K562 (cell line): ENCODE results near the gene MRPL10. TPM values are rescaled to one million over a fixed set of nuclear protein-coding genes. Genes with fewer than 3 reads are reported as not detected.

Experiments
- CC2D1A ChIP-seq: fragments of 450-650 bp; IDR thresholded peaks from 2 replicates; pipeline ENCODE4 v1.6.1; 2017; ENCODE audit warnings: mild to moderate bottlenecking
- CCNT2 ChIP-seq: IDR thresholded peaks from 2 replicates; pipeline ENCODE4 v1.6.1; 2011; ENCODE audit warnings: borderline replicate concordance, low read depth, mild to moderate bottlenecking, moderate library complexity, mixed read lengths, low read length; ENCODE audit not compliant: insufficient read length; ENCODE audit errors: extremely low read depth
- FOXA1 ChIP-seq: fragments of 450-650 bp; IDR thresholded peaks from 2 replicates; pipeline ENCODE4 v1.6.1; 2016; ENCODE audit warnings: mild to moderate bottlenecking, borderline replicate concordance
- HDAC1 ChIP-seq, 2 experiments: fragments of 450-650 bp; IDR thresholded peaks; 2 replicates each; pipeline ENCODE4 v1.6.1; 2016 to 2017; ENCODE audit warnings: inconsistent platforms in 1 of 2, mild to moderate bottlenecking in 1 of 2, moderate library complexity in 1 of 2
- ILF3 ChIP-seq: fragments of 450-650 bp; IDR thresholded peaks from 2 replicates; pipeline ENCODE4 v1.6.1; 2018; ENCODE audit warnings: antibody characterized with exemption, mild to moderate bottlenecking, moderate library complexity, borderline replicate concordance
- L3MBTL2 ChIP-seq: fragments of 450-650 bp; IDR thresholded peaks from 2 replicates; pipeline ENCODE4 v1.6.1; 2016; ENCODE audit warnings: mild to moderate bottlenecking, moderate library complexity
- MXI1 ChIP-seq: IDR thresholded peaks from 2 replicates; pipeline ENCODE4 v1.6.1; 2011; ENCODE audit warnings: low read depth, mild to moderate bottlenecking, improper control_type of control experiment, low read length
- RAD51 ChIP-seq: fragments of 450-650 bp; IDR thresholded peaks from 2 replicates; pipeline ENCODE4 v1.7.1; 2016; ENCODE audit warnings: low read depth, mild to moderate bottlenecking, borderline replicate concordance
- RBM15 ChIP-seq: fragments of 200-400 bp; formaldehyde crosslinking; IDR thresholded peaks from 2 replicates; pipeline ENCODE4 v1.6.1; 2018; ENCODE audit warnings: mild to moderate bottlenecking, low read length, moderate library complexity; ENCODE audit not compliant: insufficient read depth
- SIN3A ChIP-seq, 2 experiments: fragments of 150-350 bp in 1 of 2; IDR thresholded peaks; 2 replicates each; pipeline ENCODE4 v1.6.1; 2011 to 2016; ENCODE audit warnings: borderline replicate concordance in 2 of 2, low read depth in 2 of 2, low read length in 2 of 2, mild to moderate bottlenecking in 2 of 2, moderate library complexity in 2 of 2; ENCODE audit not compliant: control insufficient read depth in 1 of 2
- SNRNP70 ChIP-seq: fragments of 200-400 bp; formaldehyde crosslinking; optimal IDR thresholded peaks from 2 replicates; pipeline ENCODE3; 2017; ENCODE audit warnings: low read depth, low read length
- SOX6 ChIP-seq: fragments of 450-650 bp; IDR thresholded peaks from 2 replicates; pipeline ENCODE4 v1.6.1; 2014; ENCODE audit warnings: mild to moderate bottlenecking
- TAF15 ChIP-seq: fragments of 200-400 bp; formaldehyde crosslinking; IDR thresholded peaks from 2 replicates; pipeline ENCODE4 v1.6.1; 2017; ENCODE audit warnings: mild to moderate bottlenecking, low read depth, low read length, moderate library complexity
- ZFX ChIP-seq: sonication (generic); formaldehyde crosslinking; IDR thresholded peaks from 2 replicates; pipeline ENCODE4 v1.8.0; 2022; ENCODE audit warnings: mild to moderate bottlenecking, missing genetic modification reagents, moderate library complexity
- ZNF778 ChIP-seq: fragments of 450-650 bp; formaldehyde crosslinking; IDR thresholded peaks from 2 replicates; pipeline ENCODE4 v1.4.0; 2020; ENCODE audit warnings: mild to moderate bottlenecking, moderate library complexity
- ZSCAN29 ChIP-seq: fragments of 450-650 bp; IDR thresholded peaks from 2 replicates; pipeline ENCODE4 v1.6.1; 2017
- polyA plus RNA-seq, 8 experiments: library from polyadenylated mRNA; depleted of rRNA in 4 of 8; stranded (reverse) in 5 of 8; unstranded in 3 of 8; fragments of >200 nt; fragmentation: Nextera tagmentation in 2 of 8; fragmentation: Illumina TruSeq in 1 of 8; extraction: Ambion mirVana in 2 of 8; extraction: Trizol in 1 of 8; gene quantifications; 2 replicates each; pipeline versions ENCODE4 v1.2.1 to v1.2.3, GENCODE V29; 2011 to 2014; ENCODE audit warnings: inconsistent platforms in 1 of 8, missing spikeins in 1 of 8
- total RNA-seq, 7 experiments: library from RNA; depleted of rRNA in 6 of 7; stranded (reverse); fragments of >200 nt in 6 of 7; fragmentation: Illumina TruSeq in 2 of 7; extraction: Trizol in 2 of 7; gene quantifications; 2 replicates each; pipeline versions ENCODE4 v1.2.1 to v1.2.3, GENCODE V29; 2011 to 2021; ENCODE audit warnings: low replicate concordance in 1 of 7
- TF ChIP-seq, protein P1 (sequence below): fragments of 450-650 bp; IDR thresholded peaks from 2 replicates; pipeline ENCODE4 v1.6.1; 2016; ENCODE audit warnings: mild to moderate bottlenecking, moderate library complexity

Gene MRPL10
- total and polyA plus RNA-seq, 9 of the 15 experiments (the other 6 are each of a cell fraction or from before 2014, with no cell fraction given) = 27.8 to 105 (median 67.3) TPM

DNA sequence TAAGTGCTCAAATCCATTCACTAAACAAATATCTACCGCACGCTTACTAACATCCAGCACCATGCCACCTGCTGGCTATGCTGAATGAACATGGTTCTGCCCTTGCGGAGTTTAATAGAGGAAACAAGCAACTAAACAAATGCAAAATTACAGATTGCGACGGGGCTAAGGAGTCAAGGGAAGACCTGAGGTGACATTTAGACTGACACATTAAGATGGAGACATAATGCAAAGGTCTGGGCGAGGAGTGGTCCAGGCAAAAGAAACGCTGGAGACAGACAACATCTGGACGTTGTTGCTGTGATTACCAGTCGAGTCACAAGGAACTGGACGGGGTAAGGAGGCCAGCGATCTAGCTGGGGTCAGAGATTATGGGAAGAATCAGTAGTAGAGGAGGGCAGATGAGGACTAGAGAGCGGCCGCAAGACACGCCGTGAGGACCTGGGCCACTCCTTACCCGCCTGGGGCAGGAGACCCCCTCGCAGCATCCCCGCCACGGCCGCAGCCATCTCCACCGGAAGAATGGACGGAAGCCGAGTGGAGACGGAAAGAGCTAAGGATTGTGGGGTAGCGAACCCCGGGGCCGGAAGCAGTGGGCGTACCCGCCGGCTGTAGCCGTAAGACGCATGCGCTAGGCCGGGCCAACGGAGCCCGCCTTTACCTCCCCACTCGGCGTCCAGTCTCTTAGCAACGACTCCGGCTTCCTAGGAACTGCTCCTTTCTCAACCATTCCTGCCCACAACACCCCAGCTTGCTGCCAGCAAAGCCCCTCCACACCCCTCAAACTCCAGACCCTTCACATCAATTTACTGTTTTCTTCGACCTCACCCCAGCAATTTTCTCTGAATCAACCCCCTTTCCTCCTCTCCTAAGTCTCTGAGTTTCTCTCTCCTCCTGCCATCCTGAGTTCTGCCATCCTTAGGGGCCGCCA is at the start of gene MRPL10, which contains the start of gene LRRC46 (continued):
- TF ChIP-seq HDAC1 (IDR thresholded peaks at IDR 0.05) (peak in 1 of 2 experiments; percentile 90; a peak in 2 of 4 replicates), ZSCAN29 (no peak), SOX6 (0 out of 2 replicates have a peak, but pooled peaks have one; percentile 41), RBM15 (no peak), L3MBTL2 (no peak), SNRNP70 (no peak), CCNT2 (peak; percentile 73), MXI1 (peak; percentile 90), SIN3A (IDR thresholded peaks at IDR 0.05; ENCODE audit: borderline replicate concordance in 2 of 2, control insufficient read depth in 1 of 2, low read depth in 2 of 2, low read length in 2 of 2) (peak; percentile 74 to 87; a peak in 1 of 4 replicates), ILF3 (no peak), FOXA1 (no peak), ZFX (0 out of 2 replicates have a peak, but pooled peaks have one; percentile 26), CC2D1A (0 out of 2 replicates have a peak, but pooled peaks have one; percentile 9), ZNF778 (no peak), RAD51 (no peak), TAF15 (no peak)
- TF ChIP-seq, protein P1, sequence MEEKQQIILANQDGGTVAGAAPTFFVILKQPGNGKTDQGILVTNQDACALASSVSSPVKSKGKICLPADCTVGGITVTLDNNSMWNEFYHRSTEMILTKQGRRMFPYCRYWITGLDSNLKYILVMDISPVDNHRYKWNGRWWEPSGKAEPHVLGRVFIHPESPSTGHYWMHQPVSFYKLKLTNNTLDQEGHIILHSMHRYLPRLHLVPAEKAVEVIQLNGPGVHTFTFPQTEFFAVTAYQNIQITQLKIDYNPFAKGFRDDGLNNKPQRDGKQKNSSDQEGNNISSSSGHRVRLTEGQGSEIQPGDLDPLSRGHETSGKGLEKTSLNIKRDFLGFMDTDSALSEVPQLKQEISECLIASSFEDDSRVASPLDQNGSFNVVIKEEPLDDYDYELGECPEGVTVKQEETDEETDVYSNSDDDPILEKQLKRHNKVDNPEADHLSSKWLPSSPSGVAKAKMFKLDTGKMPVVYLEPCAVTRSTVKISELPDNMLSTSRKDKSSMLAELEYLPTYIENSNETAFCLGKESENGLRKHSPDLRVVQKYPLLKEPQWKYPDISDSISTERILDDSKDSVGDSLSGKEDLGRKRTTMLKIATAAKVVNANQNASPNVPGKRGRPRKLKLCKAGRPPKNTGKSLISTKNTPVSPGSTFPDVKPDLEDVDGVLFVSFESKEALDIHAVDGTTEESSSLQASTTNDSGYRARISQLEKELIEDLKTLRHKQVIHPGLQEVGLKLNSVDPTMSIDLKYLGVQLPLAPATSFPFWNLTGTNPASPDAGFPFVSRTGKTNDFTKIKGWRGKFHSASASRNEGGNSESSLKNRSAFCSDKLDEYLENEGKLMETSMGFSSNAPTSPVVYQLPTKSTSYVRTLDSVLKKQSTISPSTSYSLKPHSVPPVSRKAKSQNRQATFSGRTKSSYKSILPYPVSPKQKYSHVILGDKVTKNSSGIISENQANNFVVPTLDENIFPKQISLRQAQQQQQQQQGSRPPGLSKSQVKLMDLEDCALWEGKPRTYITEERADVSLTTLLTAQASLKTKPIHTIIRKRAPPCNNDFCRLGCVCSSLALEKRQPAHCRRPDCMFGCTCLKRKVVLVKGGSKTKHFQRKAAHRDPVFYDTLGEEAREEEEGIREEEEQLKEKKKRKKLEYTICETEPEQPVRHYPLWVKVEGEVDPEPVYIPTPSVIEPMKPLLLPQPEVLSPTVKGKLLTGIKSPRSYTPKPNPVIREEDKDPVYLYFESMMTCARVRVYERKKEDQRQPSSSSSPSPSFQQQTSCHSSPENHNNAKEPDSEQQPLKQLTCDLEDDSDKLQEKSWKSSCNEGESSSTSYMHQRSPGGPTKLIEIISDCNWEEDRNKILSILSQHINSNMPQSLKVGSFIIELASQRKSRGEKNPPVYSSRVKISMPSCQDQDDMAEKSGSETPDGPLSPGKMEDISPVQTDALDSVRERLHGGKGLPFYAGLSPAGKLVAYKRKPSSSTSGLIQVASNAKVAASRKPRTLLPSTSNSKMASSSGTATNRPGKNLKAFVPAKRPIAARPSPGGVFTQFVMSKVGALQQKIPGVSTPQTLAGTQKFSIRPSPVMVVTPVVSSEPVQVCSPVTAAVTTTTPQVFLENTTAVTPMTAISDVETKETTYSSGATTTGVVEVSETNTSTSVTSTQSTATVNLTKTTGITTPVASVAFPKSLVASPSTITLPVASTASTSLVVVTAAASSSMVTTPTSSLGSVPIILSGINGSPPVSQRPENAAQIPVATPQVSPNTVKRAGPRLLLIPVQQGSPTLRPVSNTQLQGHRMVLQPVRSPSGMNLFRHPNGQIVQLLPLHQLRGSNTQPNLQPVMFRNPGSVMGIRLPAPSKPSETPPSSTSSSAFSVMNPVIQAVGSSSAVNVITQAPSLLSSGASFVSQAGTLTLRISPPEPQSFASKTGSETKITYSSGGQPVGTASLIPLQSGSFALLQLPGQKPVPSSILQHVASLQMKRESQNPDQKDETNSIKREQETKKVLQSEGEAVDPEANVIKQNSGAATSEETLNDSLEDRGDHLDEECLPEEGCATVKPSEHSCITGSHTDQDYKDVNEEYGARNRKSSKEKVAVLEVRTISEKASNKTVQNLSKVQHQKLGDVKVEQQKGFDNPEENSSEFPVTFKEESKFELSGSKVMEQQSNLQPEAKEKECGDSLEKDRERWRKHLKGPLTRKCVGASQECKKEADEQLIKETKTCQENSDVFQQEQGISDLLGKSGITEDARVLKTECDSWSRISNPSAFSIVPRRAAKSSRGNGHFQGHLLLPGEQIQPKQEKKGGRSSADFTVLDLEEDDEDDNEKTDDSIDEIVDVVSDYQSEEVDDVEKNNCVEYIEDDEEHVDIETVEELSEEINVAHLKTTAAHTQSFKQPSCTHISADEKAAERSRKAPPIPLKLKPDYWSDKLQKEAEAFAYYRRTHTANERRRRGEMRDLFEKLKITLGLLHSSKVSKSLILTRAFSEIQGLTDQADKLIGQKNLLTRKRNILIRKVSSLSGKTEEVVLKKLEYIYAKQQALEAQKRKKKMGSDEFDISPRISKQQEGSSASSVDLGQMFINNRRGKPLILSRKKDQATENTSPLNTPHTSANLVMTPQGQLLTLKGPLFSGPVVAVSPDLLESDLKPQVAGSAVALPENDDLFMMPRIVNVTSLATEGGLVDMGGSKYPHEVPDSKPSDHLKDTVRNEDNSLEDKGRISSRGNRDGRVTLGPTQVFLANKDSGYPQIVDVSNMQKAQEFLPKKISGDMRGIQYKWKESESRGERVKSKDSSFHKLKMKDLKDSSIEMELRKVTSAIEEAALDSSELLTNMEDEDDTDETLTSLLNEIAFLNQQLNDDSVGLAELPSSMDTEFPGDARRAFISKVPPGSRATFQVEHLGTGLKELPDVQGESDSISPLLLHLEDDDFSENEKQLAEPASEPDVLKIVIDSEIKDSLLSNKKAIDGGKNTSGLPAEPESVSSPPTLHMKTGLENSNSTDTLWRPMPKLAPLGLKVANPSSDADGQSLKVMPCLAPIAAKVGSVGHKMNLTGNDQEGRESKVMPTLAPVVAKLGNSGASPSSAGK = no peak
